ENCODE results near the gene MAN2C1.
A peak's percentile ranks its signal among the peaks of the same experiment; 100 is the strongest.

Gene MAN2C1

DNA sequence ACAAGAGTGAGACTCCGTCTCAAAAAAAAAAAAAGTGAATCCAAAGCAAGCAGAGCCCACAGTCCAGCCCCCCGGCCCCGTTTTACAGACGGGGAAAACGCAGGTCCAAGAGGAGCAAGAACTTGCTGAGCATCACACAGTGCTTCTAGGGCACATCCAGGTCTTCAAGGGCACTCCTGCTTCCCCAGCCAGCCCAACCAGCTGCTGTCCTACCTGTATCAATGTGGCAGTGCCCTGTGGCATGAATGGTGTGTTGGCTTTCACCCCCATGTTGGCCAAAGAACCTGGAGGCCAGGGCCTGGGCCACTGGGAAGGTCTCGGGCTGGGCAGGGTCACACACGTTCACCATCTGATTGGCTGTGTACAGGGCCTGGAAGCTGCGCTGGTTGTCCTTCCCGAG is 4.6 kb downstream of the MAN2C1 start:
- H3K9ac ChIP-seq: no peak overlapping the region; a peak in 1 of 22 replicates
- H3K27me3 ChIP-seq: no peaks in the 10 kb centered on the region
- H3K36me3 ChIP-seq: peaks cover 54 to 87% (median 73%) of the 10 kb centered on the region in 11 experiments
- peaks cover 13 to 83% (median 32%) of the 10 kb centered on the region in 11 experiments; a peak in 19 of 22 replicates for H4K20me1 ChIP-seq
- no peak for TF ChIP-seq Cebpa-rat (IDR thresholded peaks at IDR 0.05)
- peaks cover under 1 to 42% (median 31%) of the 10 kb centered on the region in 10 experiments; a peak in 19 of 20 replicates for H3K4me1 ChIP-seq
- H3K4me2 ChIP-seq: peak overlapping the region in 5 of 11 experiments; percentile 1 to 84 (median 18); a peak in 4 of 22 replicates
- no peak overlapping the region for H3K27ac ChIP-seq
- no peak overlapping the region for H3K4me3 ChIP-seq
- no peaks in the 10 kb centered on the region for H3K9me3 ChIP-seq (replicated peaks in 1 of 11)

DNA sequence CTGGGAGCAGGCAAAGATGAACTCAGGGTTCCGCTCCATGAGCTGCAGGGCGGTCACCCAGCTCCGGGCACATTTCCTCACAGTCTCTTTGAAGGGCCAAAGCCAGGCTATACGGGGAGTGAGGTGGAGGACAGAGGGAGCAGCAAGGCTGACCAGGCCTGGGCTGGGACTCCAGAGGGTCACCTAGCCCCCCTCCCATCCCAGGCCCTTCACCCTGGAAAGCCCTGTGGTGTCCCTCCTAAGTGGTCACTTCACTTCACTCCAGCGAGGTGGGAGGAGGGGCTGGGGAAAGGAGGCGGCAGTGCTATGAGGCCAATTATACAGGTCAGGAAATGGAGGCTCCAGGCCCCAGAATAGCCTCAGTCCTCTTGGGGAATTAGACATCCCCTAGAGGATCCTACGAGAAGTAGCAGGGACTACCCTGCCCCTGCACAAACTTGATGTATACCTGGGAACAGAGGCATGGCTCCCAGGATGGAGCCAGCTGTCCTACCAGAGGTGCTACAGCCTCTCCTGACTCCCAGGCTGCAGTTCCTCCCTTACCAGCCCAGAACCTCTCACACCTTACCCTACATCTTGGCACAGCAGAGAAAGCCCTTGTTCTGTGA is 5.7 kb downstream of the MAN2C1 start:
- peak overlapping the region in 10 of 11 experiments; percentile 11 to 88 (median 66); a peak in 16 of 22 replicates for H3K4me2 ChIP-seq
- peaks cover 0 to 40% (median 30%) of the 10 kb centered on the region in 10 experiments; a peak in 18 of 20 replicates for H3K4me1 ChIP-seq
- H4K20me1 ChIP-seq: peaks cover 13 to 90% (median 32%) of the 10 kb centered on the region in 11 experiments; a peak in 19 of 22 replicates
- no peaks in the 10 kb centered on the region for H3K27me3 ChIP-seq
- H3K36me3 ChIP-seq: peaks cover 65 to 97% (median 83%) of the 10 kb centered on the region in 11 experiments
- H3K4me3 ChIP-seq: no peak overlapping the region
- no peak for TF ChIP-seq Cebpa-rat (IDR thresholded peaks at IDR 0.05)
- peak overlapping the region in 6 of 11 experiments; percentile 6 to 59 (median 28); a peak in 7 of 22 replicates for H3K27ac ChIP-seq
- no peaks in the 10 kb centered on the region for H3K9me3 ChIP-seq (replicated peaks in 1 of 11)
- peak overlapping the region in 8 of 11 experiments; percentile 33 to 62 (median 48); a peak in 15 of 22 replicates for H3K9ac ChIP-seq

- Histone ChIP-seq H3K4me1 (peaks cover 0 to 34% (median 24%) of the 10 kb centered on the region in 10 experiments; a peak in 17 of 20 replicates), H3K4me2 (peak overlapping the region in 8 of 11 experiments; percentile 18 to 88 (median 71); a peak in 16 of 22 replicates), H3K4me3 (no peak overlapping the region), H3K27ac (peak overlapping the region in 6 of 11 experiments; percentile 6 to 59 (median 28); a peak in 6 of 22 replicates), H3K9ac (peak overlapping the region in 8 of 11 experiments; percentile 33 to 62 (median 48); a peak in 14 of 22 replicates), H4K20me1 (peaks cover 7 to 84% (median 26%) of the 10 kb centered on the region in 11 experiments; a peak in 19 of 22 replicates), H3K27me3 (no peaks in the 10 kb centered on the region), H3K36me3 (peaks cover 69 to 98% (median 79%) of the 10 kb centered on the region in 11 experiments), H3K9me3 (replicated peaks in 1 of 11) (no peaks in the 10 kb centered on the region)
- no peak for TF ChIP-seq Cebpa-rat (IDR thresholded peaks at IDR 0.05)
Measured at GRCh38 chr15:75361989-75362641, 6.3 kb downstream of the MAN2C1 start.

- H3K4me2 ChIP-seq: peak overlapping the region in 2 of 11 experiments; percentile 72 to 82; a peak in 2 of 22 replicates
Measured at GRCh38 chr15:75361361-75361988, 6.9 kb downstream of the MAN2C1 start.

DNA sequence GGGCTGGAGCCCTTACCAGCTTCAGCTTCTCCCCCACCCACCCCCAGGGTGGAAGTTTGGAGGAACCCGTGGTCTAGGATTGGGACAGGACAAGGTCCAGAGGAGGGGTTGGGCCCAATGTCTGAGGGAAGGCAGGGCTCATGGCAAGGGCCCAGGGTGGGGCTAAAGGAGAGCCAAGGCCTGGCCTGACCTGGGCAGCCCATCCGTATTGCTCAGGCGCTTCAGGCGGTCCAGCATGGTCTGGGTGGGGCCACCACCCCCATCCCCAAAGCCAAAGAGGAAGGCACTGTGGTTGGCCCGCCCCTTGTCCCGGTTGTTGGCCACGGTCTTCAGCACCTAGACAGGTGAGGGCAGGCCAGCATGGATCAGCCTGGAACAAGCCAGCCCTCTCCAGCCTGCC is 7.6 kb downstream of the MAN2C1 start:
- H3K27me3 ChIP-seq: no peaks in the 10 kb centered on the region
- H3K4me2 ChIP-seq: no peak overlapping the region; a peak in 1 of 22 replicates
- peaks cover 0 to 26% (median 21%) of the 10 kb centered on the region in 10 experiments; a peak in 17 of 20 replicates for H3K4me1 ChIP-seq
- H3K27ac ChIP-seq: no peak overlapping the region
- H4K20me1 ChIP-seq: peaks cover 0 to 83% (median 20%) of the 10 kb centered on the region in 11 experiments; a peak in 13 of 22 replicates
- H3K9me3 ChIP-seq (replicated peaks in 1 of 11): no peaks in the 10 kb centered on the region
- H3K9ac ChIP-seq: no peak overlapping the region; a peak in 1 of 22 replicates
- H3K4me3 ChIP-seq: no peak overlapping the region
- H3K36me3 ChIP-seq: peaks cover 68 to 98% (median 78%) of the 10 kb centered on the region in 11 experiments
- no peak for TF ChIP-seq Cebpa-rat (IDR thresholded peaks at IDR 0.05)

More at GRCh38 chr15:75361361-75361988, 6.9 kb downstream of the MAN2C1 start:
- peak overlapping the region in 1 of 11 experiments; percentile 57; a peak in 1 of 22 replicates for H3K9ac ChIP-seq
- H3K27ac ChIP-seq: 0 out of 22 replicates have a peak overlapping the region, but pooled peaks of 1 of the 11 experiments have one; percentile 44
- peaks cover 0 to 28% (median 21%) of the 10 kb centered on the region in 10 experiments; a peak in 17 of 20 replicates for H3K4me1 ChIP-seq
- no peak for TF ChIP-seq Cebpa-rat (IDR thresholded peaks at IDR 0.05)
- no peak overlapping the region for H3K4me3 ChIP-seq
- H4K20me1 ChIP-seq: peaks cover 1 to 83% (median 23%) of the 10 kb centered on the region in 11 experiments; a peak in 17 of 22 replicates
- H3K36me3 ChIP-seq: peaks cover 69 to 98% (median 78%) of the 10 kb centered on the region in 11 experiments
- H3K9me3 ChIP-seq (replicated peaks in 1 of 11): no peaks in the 10 kb centered on the region
- no peaks in the 10 kb centered on the region for H3K27me3 ChIP-seq

DNA sequence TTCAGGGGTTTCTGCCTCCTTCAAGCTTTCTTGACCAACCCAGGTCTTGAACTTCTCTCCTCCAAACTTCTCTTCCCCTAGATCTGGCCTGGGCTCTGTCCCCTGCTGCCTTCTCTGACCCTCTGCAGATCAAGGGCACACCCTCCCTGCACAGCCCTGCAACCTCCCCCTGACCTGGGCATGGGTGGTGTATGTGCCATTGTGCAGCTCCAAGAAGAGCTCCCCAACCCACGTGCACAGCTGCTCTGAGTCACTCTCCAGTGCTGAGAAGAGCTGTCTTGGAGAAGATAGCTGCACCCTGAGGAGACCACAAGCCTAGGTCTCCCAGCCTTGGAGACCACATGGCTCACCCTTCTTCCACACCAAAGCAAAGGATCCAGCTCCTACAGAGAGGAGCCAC is 8.0 kb downstream of the MAN2C1 start:
- Histone ChIP-seq H3K27me3 (no peaks in the 10 kb centered on the region), H3K4me2 (no peak overlapping the region), H3K27ac (no peak overlapping the region), H4K20me1 (peaks cover 0 to 82% (median 21%) of the 10 kb centered on the region in 11 experiments; a peak in 13 of 22 replicates), H3K9ac (no peak overlapping the region; a peak in 1 of 22 replicates), H3K36me3 (peaks cover 64 to 98% (median 76%) of the 10 kb centered on the region in 11 experiments), H3K9me3 (replicated peaks in 1 of 11) (no peaks in the 10 kb centered on the region), H3K4me3 (no peak overlapping the region), H3K4me1 (peaks cover 0 to 26% (median 21%) of the 10 kb centered on the region in 10 experiments; a peak in 17 of 20 replicates)
- no peak for TF ChIP-seq Cebpa-rat (IDR thresholded peaks at IDR 0.05)

DNA sequence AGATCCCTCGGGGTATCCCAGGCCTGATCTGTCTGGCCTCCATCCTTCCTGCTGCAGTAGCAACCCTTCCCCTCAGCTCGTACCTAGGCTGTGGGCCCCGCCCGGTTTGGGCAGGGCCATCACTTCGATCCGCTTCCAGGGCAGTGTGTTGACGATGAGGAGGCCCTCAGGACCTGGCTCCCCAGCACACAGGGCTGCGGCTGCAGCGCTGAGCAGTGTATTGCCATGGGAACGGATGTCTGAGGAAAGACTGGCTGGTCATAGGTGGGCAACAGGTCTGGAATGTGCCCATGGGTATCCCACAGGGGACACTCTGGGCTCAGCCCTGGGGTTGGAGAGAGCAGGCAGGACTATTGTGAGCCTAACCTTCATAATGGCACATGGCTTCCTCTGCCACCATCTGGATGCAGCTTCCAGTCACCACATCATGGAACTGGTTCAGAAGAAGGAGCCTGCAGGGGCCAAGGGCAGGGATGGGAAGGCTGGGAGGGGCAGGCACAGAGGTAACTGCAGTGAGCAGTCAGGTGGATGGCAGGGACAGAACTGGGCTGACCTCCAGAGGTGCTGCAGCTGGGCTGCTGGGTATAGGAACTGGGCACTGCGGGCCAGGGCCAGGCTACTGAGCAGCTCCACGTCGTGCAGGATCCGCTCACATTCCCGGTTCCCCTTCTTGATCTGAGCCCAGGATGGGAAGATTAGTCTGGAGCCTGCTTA is 8.7 kb downstream of the MAN2C1 start:
- Histone ChIP-seq H3K4me1 (peaks cover 0 to 26% (median 21%) of the 10 kb centered on the region in 10 experiments; a peak in 17 of 20 replicates), H3K9ac (no peak overlapping the region), H3K36me3 (peaks cover 58 to 98% (median 76%) of the 10 kb centered on the region in 11 experiments), H3K4me2 (no peak overlapping the region), H3K4me3 (no peak overlapping the region), H3K27me3 (no peaks in the 10 kb centered on the region), H3K9me3 (replicated peaks in 1 of 11) (no peaks in the 10 kb centered on the region), H4K20me1 (peaks cover 0 to 84% (median 21%) of the 10 kb centered on the region in 11 experiments; a peak in 15 of 22 replicates), H3K27ac (no peak overlapping the region)
- no peak for TF ChIP-seq Cebpa-rat (IDR thresholded peaks at IDR 0.05)

All from BLaER1 treated with 17β-estradiol and CSF1 and Interleukin-3, amounts not matched to agents 10 nM and 100 nM (cell line).